ENCODE measurements around the gene CA10.

DNA sequence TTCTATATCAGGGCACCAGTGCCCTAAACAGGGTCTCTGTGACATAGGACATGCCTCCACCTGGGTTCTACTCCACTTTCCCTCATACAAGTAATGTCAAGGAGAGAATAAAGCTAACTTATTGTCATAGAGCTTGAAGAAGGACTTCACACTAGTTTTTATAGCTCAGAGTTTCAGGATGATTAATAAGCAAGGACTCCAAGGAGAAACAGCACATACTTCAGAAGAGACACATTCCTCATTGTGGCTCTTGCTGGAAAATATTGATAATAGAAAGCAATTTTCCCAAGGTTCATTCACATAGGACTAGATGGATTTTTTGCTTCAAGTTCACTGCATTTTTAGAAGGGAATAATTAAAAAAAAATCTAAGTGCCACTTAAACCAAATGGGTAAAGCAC, 133.3 kb downstream of the CA10 start:
- TF ChIP-seq, protein P1, sequence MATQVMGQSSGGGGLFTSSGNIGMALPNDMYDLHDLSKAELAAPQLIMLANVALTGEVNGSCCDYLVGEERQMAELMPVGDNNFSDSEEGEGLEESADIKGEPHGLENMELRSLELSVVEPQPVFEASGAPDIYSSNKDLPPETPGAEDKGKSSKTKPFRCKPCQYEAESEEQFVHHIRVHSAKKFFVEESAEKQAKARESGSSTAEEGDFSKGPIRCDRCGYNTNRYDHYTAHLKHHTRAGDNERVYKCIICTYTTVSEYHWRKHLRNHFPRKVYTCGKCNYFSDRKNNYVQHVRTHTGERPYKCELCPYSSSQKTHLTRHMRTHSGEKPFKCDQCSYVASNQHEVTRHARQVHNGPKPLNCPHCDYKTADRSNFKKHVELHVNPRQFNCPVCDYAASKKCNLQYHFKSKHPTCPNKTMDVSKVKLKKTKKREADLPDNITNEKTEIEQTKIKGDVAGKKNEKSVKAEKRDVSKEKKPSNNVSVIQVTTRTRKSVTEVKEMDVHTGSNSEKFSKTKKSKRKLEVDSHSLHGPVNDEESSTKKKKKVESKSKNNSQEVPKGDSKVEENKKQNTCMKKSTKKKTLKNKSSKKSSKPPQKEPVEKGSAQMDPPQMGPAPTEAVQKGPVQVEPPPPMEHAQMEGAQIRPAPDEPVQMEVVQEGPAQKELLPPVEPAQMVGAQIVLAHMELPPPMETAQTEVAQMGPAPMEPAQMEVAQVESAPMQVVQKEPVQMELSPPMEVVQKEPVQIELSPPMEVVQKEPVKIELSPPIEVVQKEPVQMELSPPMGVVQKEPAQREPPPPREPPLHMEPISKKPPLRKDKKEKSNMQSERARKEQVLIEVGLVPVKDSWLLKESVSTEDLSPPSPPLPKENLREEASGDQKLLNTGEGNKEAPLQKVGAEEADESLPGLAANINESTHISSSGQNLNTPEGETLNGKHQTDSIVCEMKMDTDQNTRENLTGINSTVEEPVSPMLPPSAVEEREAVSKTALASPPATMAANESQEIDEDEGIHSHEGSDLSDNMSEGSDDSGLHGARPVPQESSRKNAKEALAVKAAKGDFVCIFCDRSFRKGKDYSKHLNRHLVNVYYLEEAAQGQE (IDR thresholded peaks at IDR 0.05; ENCODE audit: insufficient read depth in 1 of 2, low read depth in 2 of 2, low read length in 2 of 2): no peak
- TF ChIP-seq POLR2AphosphoS5 (IDR thresholded peaks at IDR 0.05; ENCODE audit: low read depth, low read length) (no peak), SIN3A (IDR thresholded peaks at IDR 0.05; ENCODE audit: borderline replicate concordance, insufficient read depth, low read length) (no peak), TAF1 (IDR thresholded peaks at IDR 0.05; ENCODE audit: borderline replicate concordance, insufficient read depth, low read length) (no peak), FOXP2 (optimal IDR thresholded peaks at IDR 0.05; ENCODE audit: borderline replicate concordance, extremely low read depth, extremely low read length, insufficient read depth) (no peak)

All from PFSK-1 (cell line).